Measurements from ENCODE around the gene ANP32E. TPM values are rescaled to one million over a fixed set of nuclear protein-coding genes. Genes with fewer than 3 reads are reported as not detected.

Gene ANP32E
- polyA plus RNA-seq, 1 of the 3 experiments (the other 2 are of a cell fraction) = 8.2 TPM

DNA sequence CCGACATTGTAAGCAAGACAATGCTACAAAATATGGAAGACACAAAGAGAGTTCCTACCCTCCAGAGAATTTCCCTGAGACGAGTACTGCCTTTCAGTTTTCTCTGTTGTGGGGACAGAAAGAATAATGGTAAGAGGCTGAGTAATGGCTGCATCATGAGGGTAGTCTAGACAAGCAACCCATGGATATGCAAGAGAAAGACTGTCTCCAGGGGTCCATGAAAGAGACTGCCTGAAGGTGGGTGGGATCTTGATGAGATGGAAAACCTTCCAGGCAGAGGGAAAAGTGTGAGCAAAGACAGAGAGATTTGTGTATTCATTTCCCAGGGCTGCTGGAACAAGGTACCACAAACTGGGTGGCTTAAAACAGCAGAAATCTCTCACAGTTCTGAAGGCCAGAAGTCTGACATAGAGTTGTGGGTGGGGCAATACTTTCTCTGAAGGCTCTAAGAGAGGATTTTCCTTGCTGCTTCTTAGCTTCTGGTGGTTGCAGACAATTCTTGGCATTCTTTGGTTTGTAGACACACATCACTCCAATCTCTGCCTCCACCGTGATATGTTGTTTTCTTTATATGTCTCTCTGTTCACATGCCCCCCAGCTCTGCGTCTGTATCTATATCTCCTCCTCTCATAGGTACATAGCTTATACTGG, 41.4 kb downstream of the ANP32E start:
- Histone ChIP-seq H3K79me2 (ENCODE audit: insufficient read depth) (no peaks in the 10 kb centered on the region), H3K9me3 (no peaks in the 10 kb centered on the region), H3F3A (replicated peaks; ENCODE audit: insufficient read depth) (peaks cover 5% of the 10 kb centered on the region), H3K36me3 (replicated peaks in 1 of 2; ENCODE audit: control insufficient read depth in 1 of 2, insufficient read depth in 2 of 2, low read length in 1 of 2) (no peaks in the 10 kb centered on the region), H3K9me2 (no peaks in the 10 kb centered on the region), H3K27me3 (ENCODE audit: insufficient read depth) (no peaks in the 10 kb centered on the region), H2AFZ (ENCODE audit: low read depth) (peak overlapping the region; percentile 57; the same call in 1 of the 2 replicates), H3K4me1 (ENCODE audit: control insufficient read depth in 1 of 2, insufficient read depth in 2 of 2, low read depth in 1 of 2, low read length in 1 of 2) (0 out of 4 replicates have a peak, but pooled peaks cover 0 to 4% of the 10 kb centered on the region in 2 experiments), H3K27ac (ENCODE audit: low read depth in 2 of 2, low read length in 1 of 2) (peak overlapping the region; percentile 48 to 55; a peak in 2 of 4 replicates), H4K20me1 (ENCODE audit: insufficient read depth) (no peaks in the 10 kb centered on the region), H3K4me2 (no peak overlapping the region), H3K4me3 (ENCODE audit: low read depth in 2 of 2, low read length in 1 of 2) (no peak overlapping the region), H3K9ac (no peak overlapping the region)
- no peak for DNase-seq
- 81% methylated on average over 4 of the region's 4 CpGs for WGBS (ENCODE audit: low lambda C conversion rate)
- POLR2A ChIA-PET = no interaction called here
- CTCF ChIA-PET = interaction anchor here (1.8 kb wide), 1 partner anchor 8 kb away, joined by 11 read pairs; no protein-coding TSS in a partner anchor
- no peak for TF ChIP-seq CTCF (IDR thresholded peaks at IDR 0.05)
- no peak for TF ChIP-seq RFX5 (IDR thresholded peaks at IDR 0.05; ENCODE audit: low read length)
- TF ChIP-seq EZH2phosphoT487 (IDR thresholded peaks at IDR 0.05; ENCODE audit: borderline replicate concordance, low read depth) = no peak
- TF ChIP-seq USF1 (IDR thresholded peaks at IDR 0.05; ENCODE audit: borderline replicate concordance, low read depth) = no peak
- TF ChIP-seq RAD21 (IDR thresholded peaks at IDR 0.05; ENCODE audit: low read length) = no peak
- TF ChIP-seq FOXM1 (IDR thresholded peaks at IDR 0.05; ENCODE audit: low read depth) = no peak
- no peak for TF ChIP-seq GABPA (IDR thresholded peaks at IDR 0.05; ENCODE audit: low read depth)
- no peak for TF ChIP-seq YY1 (IDR thresholded peaks at IDR 0.05; ENCODE audit: low read depth)
- no peak for TF ChIP-seq PBX3 (IDR thresholded peaks at IDR 0.05)
- no peak for TF ChIP-seq IRF3 (IDR thresholded peaks at IDR 0.05; ENCODE audit: low read depth, low read length)

- H2AFZ ChIP-seq (ENCODE audit: low read depth) = no peak overlapping the region
- H3K27ac ChIP-seq (ENCODE audit: low read depth in 2 of 2, low read length in 1 of 2) = peak overlapping the region; percentile 43 to 73; a peak in 3 of 4 replicates
- no peaks in the 10 kb centered on the region for H3K9me3 ChIP-seq
- no peaks in the 10 kb centered on the region for H3K36me3 ChIP-seq (replicated peaks in 1 of 2; ENCODE audit: control insufficient read depth in 1 of 2, insufficient read depth in 2 of 2, low read length in 1 of 2)
- H3K9ac ChIP-seq = no peak overlapping the region
- H3F3A ChIP-seq (replicated peaks; ENCODE audit: insufficient read depth) = peaks cover 14% of the 10 kb centered on the region
- ChIA-PET CTCF (interaction anchor here (0.7 to 1.0 kb wide), 2 partner anchors 22 to 230 kb away, joined by 3 read pairs; no protein-coding TSS in a partner anchor), POLR2A (no interaction called here)
- H4K20me1 ChIP-seq (ENCODE audit: insufficient read depth) = no peaks in the 10 kb centered on the region
- no peaks in the 10 kb centered on the region for H3K9me2 ChIP-seq
- 15% methylated on average over 2 of the region's 2 CpGs for WGBS (ENCODE audit: low lambda C conversion rate)
- H3K79me2 ChIP-seq (ENCODE audit: insufficient read depth) = no peaks in the 10 kb centered on the region
- no peak overlapping the region for H3K4me2 ChIP-seq
- H3K4me3 ChIP-seq (ENCODE audit: low read depth in 2 of 2, low read length in 1 of 2) = no peak overlapping the region
- no peaks in the 10 kb centered on the region for H3K27me3 ChIP-seq (ENCODE audit: insufficient read depth)
- DNase-seq = no peak
- H3K4me1 ChIP-seq (ENCODE audit: control insufficient read depth in 1 of 2, insufficient read depth in 2 of 2, low read depth in 1 of 2, low read length in 1 of 2) = peaks cover 2 to 4% of the 10 kb centered on the region in 2 experiments; a peak in 1 of 4 replicates
- TF ChIP-seq FOXJ3 (CRISPR knock-in tag; IDR thresholded peaks at IDR 0.05) (no peak), MEF2A (IDR thresholded peaks at IDR 0.05; ENCODE audit: borderline replicate concordance, low read depth) (peak; percentile 99), CTCF (IDR thresholded peaks at IDR 0.05) (no peak), NFIC (IDR thresholded peaks at IDR 0.05; ENCODE audit: borderline replicate concordance) (peak; percentile 48; the same call in 1 of the 2 replicates), TEAD4 (IDR thresholded peaks at IDR 0.05; ENCODE audit: borderline replicate concordance, insufficient read depth) (peak; percentile 93), EZH2phosphoT487 (IDR thresholded peaks at IDR 0.05; ENCODE audit: borderline replicate concordance, low read depth) (no peak), PBX3 (IDR thresholded peaks at IDR 0.05) (peak; percentile 89), FOSL2 (IDR thresholded peaks at IDR 0.05; ENCODE audit: borderline replicate concordance, low read depth) (peak; percentile 84), RXRA (IDR thresholded peaks at IDR 0.05; ENCODE audit: borderline replicate concordance, low read depth) (peak; percentile 82), RCOR1 (IDR thresholded peaks at IDR 0.05; ENCODE audit: low read length) (no peak), POLR2AphosphoS5 (IDR thresholded peaks at IDR 0.05; ENCODE audit: low read depth, low read length) (peak; percentile 69; the same call in 1 of the 2 replicates)
These were observed 43.9 kb downstream of the ANP32E start for GRCh38 chr1:150192012-150192411.

All from SK-N-SH (cell line).